ENCODE measurements around the gene ADAMTS17.

The ADAMTS17 gene

DNA sequence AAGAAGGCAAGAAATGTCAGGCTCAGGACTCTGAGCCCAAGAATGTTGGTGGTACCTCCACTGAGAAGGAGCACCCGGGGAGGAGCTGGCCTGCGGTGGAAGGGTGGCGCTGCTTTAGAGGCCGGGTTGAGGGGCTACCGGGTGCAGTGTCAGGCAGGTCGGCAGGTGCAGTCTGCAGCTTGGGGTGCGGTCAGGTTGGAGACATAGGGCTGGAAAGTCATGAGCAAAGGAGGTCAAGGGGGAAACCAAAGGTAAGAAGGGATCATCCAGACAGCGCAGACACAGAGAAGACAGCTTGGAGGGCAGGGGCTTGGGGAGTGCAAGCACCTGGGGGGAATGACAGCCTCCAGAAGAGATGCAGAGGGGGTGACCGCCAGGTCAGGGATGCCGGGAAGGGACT, 334.2 kb downstream of the ADAMTS17 start:
- no peak for DNase-seq

DNA sequence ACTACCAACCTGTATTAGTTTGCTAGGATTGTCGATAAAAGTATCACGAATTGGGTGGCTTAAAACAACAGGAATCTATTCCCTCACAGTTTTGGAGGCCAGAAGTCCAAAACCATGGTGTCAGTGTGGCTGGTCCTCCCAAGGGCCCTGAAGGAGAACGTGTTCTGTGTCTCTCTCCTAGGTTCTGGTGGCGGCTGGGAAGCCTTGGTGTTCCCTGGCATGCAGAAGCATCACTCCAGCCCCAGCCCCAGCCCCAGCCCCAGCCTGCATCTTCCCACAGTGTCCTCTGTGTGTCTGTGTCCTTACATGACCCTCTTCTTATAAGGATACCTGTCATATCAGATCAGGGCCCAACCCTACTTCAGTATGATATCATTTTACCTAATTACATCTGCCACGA, 336.1 kb downstream of the ADAMTS17 start:
- no peak for DNase-seq

DNA sequence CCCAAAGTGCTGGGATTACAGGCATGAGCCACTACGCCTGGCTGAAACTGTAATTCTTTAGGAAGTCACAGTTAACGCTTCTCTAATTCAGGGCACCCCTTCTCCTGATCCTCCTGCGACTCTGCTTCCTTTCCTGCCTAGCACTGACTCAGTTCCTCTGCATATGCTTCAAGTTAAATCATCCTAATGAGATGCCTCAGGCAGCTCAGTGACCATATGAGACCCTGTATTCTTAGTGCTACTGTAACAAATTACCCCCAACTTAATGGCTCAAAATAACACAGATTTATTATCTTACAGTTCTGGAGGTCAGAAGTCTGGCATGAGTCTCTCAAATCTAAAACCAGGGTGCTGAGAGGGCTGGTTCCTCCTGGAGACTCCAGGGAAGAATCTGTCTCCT, 336.8 kb downstream of the ADAMTS17 start:
- no peak for DNase-seq

DNA sequence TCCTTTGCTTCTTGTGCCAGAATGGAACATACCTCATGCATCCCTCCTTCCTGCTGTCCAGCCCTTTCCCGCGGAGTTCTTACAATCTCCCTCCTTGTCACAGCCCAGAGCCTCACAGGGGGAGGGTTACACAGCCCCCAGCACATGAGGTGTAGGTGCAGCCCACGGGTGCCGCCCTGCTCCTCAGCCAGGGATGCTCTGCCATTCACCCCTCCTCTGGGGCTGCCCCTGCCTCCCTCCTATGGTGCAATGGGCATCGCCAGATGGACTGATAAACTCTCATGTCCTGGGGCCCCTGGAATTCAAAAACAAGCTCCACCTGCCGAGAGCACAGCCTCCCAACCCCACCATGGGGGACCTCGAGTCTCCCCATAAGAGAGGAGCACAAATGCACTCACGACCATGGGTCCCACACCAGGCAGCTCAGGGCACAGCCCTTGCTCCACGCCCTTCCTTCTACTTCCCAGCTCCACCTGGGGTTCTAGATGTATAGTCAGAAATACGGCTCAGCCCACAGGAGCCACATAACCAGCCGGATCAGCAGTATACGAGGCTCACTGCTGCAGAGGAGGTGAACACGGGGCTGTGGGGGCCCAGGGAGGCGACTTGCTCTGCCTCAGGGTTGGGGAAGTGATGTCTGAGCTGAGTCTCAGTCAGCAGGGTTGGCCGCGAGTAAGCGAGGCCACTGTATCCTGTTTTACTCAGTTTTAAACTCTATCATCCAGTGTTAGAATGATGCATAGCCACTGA, 338.8 kb downstream of the ADAMTS17 start:
- no peak for DNase-seq

DNA sequence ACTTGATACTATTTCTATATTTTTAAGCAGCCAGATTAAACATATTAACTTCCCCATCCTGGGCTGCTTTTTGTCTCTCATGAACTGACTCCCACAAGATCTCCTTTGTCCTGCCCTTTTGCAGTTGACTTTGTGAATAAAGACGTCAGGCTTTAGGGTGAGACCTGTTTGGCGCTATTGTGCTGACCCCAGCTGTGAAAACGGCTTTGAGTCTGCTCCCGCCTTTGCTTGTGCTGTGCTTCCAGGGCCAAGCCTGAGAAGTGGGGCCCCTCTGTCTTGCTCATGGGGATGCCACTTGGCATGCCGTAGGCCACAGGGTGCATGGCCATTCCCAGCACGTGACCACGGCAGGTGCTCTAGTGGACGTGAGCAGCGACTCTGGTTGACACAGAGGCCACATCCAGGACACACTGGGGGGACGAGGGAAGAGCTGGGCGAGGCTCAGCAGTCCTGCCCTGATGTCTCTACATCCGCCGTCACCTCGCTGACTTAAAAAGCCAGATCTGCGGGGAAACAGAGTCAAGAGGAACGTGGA, 339.6 kb downstream of the ADAMTS17 start:
- no peak for DNase-seq

DNA sequence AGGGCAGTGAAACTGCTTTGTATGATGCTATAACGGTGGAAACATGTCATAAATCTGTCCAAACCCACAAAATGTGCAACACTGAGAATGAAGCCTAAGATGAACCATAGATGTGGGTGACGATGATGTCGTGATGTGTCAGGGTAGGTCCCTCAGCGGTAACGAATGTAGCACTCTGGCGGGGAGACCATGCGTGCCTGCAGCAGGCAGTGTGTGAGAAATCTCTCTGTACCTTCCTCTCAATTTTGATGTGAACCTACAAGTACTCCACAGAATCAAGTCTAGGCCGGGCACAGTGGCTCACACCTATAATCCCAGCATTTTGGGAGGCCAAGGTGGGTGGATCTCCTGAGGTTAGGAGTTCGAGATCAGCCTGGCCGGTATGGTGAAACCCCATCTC, 340.4 kb downstream of the ADAMTS17 start:
- DNase-seq = no peak

DNA sequence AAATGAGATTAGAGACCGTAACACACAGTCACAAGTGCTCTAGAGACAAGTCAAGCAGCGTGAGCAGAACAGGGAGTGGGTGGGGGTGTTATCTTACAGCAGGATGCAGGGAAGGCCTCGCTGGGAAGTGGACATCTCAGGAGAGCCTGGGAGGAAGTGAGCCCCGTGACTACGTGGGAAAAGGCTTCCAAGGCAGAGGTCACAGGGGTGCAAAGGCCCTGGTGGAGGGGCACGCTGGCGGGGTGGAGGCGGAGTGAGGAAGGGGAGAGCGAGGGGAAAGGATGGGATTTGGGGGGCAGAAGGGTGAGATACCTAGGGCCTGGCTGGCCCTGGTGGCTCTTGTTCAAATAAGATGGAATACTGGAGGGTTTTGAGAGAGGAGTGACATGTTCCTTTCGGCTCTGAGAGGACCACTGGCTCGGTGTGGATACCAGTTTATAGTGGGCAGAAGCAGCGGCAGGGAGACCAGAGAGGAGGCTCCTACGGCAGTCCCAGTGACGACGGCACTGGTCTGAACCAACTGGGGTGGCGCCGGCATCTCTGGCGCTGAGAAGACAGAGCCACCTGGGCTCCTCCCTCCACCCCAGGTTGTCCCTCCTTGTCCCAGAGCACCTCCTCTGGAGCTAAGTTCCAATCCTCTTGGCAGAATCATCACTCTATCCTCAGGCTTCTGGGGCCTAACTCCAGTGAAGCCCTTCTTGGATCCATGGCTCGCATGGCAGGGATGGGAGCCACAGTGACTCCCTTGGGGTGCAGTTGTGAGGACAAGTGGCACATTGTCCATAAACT, 342.3 kb downstream of the ADAMTS17 start:
- DNase-seq = no peak

DNA sequence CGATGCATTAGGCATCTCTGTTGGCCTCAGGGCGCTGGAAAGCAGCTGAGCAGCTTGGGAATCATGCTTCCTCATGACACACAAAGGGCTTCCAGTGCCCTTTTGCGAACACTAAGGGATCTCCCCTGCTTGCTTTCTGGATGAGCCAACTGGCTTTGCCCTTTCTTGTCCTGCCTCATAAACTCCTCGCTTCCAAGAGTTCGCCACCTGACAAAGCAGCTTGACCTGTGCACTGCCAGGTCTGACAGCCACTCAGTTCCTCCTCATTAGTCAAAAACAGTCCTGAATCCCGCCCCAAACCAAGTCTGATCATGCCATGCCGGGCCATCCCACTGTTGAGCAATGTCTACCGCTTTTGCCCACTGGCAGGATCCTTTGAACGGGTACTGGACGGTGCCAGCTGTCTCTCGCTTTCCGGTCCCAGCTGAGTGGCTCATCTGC, 343.1 kb downstream of the ADAMTS17 start:
- DNase-seq = no peak

DNA sequence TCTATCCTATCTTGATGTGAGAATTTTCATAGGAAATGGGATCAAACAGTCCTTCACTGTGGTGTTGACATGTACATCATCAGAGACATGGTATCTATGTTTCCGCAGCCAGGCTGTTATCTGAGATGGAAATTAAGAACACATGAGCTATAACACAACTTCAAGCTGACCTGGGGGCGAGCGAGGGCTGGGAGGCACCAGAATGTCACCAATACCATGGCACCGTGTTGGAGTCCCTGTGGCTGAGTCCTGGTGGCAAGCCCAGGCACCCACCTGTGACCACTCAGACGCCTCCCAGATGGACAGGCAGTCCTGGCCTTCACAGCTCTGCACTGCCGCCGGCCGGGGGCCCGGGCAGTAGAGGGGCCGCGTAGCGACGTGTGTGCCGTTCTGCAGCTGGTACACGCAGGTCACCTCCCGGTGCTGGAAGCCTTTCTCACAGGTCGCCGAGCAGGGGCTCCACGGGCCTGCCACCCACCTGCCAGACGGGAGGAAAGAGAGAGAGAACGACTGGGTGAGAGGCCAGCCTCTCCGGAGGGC, 344.6 kb downstream of the ADAMTS17 start:
- no peak for DNase-seq

DNA sequence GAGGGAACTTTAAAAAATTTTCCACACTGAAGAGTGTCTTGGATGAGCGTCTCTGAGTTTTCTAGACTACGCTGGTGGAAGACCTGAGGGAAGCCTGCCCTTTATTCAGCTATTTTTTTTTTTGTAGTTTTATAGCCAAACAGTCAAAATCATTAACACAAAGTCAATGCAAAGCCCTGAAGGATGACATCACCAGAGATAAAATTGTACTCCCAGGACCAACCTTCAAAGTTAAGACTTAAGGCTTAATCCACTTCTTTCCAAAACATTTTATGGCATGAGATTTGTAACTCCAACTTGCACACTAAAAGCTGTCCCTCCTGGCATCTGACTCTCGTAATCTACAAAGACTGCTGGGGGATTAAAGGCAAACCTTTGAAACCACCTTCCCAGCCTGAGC, 345.1 kb downstream of the ADAMTS17 start:
- no peak for DNase-seq

DNA sequence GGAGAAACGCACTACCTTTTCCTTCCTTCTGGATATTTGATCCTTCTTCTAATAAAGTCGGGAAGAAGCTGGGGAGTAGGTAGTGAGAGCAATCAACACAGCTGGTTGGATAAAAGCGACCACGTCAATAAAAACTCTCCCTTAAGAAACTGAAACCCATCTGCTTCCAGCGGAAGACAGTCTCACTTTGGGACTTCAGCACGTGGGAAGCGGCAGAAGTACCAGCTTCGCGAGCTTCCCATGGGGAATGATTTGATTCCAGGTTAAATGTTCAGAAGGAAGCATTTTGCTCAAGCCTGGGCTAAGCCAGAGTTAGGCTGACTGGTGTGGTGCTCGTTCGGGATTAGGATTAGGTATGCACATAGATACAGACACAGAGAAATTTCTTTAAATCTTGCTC, 346.2 kb downstream of the ADAMTS17 start:
- no peak for DNase-seq

DNA sequence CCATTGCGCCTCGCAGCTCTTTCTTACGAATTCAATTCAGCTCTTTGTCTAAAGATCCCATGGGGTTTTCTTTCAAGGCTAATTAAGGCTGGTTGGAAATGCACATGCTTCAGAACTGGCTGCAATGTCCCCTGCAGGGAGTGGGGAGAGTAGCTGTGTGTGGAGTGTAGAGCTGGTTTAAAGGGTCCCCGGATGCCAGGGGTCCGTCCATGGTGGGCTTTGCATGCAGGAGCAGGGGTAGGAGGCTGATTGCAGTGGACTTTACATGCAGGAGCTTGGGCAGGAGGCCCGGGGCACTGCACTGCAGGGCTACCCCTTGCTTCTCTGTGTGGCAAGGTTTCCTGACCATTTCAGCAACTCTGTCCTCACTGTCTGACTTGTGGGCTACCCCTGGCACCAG, 346.9 kb downstream of the ADAMTS17 start:
- DNase-seq = no peak

DNA sequence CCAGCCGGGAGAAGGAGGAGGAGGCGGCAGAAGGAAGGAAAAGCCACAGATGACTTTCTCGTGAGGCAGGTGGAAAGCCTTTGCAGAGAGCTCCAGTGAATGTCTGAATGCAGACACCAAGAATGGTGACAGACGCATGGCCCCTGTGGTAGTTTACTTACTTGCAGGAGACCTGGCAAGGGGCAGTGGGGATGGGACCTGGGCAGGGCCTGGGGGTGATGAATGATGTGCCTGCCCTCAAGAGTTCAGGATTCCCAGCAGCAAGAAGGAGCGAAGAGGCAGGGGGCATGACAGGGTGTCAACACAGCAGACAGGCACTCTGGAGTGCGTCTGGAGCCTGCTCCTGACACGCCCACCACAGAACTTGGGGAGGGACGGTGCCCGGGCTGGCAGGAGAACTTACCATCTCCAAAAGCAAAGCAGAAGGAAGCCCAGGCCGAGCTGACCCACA, 348.1 kb downstream of the ADAMTS17 start:
- DNase-seq = no peak

DNA sequence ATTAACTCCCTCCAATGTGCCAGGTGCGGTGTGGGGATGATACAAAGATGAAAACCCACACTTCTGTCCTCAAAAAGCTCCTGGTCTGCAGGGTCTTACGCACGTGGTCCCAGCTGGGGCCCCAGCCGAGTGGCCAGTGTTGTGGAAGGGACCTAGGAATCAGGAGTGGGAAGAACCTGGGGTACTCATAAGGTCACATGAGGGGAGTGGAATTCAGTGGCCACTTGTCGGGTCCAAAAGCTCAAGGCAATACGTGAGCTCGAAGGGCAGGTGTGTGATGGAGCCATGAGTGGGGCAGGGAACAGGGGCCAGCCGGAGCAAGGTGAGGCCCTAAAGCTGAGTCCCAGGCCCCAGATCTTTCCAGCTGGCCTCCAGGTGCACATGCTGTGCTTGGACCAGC, 348.5 kb downstream of the ADAMTS17 start:
- no peak for DNase-seq

DNA sequence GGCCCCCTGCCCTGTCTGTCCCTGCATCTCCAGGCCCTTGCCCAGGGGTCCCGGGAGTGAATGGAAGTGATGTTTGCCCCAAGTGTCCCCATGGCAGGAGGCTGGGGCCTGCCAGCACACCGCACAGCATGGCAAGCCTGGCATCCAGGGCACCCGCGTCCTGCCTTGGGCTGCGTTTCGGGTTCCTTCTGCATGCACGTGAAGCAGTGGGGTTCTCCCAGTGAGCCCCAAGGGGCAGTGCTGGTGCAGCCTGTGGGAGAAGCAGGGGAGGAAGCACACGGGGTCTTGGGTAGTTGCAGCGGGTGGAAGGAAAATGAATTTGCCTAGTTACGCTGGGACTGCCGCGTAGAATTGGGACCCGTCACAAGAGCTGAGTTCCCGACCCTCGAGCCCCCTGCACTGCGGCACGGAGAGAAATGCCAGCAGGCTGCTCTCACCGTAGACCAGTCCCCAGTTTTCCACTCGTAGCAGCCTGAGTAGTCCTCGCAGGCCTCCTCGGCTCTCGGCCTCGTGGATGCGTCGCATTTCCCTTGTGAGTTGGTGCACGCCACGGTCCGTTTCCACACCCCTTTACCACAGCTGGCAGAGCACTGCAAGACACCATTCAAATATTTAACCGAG, 349.1 kb downstream of the ADAMTS17 start:
- DNase-seq = no peak

DNA sequence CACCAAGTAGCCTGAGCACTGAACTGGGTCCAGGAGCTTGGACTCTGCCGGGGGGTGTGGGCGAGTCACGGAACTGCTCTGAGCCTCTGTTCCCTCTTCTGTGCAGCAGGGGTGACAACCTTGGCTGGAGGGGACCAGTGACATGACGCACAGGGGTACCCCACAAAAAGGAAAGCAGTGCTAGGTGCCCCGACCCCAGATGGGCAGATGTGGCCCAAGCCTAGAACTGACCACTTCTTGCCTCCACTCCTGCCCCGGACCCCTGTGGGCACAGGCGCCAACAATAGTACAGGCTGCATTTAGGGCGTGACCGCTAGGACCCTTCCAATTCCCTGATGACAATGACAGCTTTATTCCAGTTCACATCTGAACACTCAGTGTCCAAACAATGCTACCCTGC, 352.7 kb downstream of the ADAMTS17 start:
- DNase-seq = no peak

DNA sequence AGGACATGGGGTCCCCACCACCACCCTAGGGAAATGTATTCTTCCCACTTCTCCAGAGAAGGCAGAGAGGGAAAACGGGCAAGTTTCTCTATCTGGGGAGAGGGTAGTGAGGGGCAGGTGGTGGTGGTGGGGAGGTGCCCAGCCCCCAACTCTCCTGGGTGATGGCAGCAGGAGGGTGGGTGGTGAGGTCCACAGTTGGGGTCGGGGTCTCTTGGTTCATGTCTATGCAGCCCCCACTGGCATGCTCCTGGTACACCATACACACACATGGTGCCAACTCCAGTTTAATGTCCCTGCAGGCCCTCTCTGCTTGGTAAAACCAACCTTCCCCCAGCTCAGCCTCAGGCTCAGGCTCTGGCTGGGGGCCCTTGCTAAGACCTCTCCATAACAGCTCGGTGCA, 354.1 kb downstream of the ADAMTS17 start:
- DNase-seq = no peak

DNA sequence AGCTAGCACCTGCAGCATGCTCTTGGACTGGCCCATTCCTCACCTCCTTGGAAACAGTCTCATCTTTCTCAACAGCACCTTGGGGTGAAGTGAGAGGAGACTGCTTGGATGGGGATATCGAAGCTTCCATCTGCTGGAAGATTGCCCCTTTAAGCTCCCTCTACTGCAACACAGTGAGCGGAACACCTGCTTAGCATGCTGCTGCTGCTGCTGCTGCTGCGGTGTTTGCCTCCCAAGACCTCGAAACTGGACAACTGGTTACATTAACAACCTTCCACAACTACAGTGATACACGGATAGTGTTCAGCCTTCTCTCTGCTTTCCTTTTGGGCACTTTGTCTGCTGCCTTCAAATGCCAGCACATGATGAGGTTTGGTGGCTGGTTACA, 354.7 kb downstream of the ADAMTS17 start:
- DNase-seq = no peak

DNA sequence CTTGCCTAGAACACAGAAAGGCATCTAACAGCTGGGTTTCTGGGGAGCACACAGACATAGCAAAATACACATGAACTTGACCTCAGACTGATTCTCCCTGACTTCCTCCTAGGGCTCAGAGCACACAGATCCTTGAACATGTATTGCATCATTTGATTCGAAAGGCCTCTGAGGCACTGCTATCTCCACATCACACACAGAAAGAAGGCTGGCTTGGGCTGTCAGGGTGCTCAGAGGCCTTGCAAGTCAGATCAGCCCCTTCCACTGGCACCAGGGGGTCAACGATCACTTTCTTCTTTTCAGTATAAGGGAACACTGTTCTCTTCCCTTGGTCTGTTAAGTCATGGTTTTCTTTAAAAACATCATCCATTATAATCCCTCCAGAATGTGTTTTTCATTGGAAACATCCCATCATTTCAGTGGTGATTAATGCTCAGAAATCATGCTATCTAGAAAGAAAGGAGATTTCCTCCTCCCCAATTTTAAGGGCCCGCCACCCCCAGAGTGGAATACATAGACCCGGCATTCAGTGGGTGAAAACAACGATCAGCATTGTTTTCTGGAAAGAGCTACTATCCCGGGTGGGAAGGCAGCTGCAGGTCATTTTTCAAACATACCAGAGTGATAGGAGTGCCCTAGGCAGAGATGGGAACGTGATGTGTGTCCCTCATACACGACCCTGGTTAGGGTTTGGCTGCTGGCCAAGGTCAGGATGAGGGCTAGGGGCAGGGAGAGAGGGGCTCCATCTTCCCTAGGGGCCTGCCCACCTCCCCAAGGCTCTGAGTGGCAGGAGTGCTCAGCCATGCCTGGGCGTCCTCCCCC, 355.3 kb downstream of the ADAMTS17 start:
- no peak for DNase-seq

DNA sequence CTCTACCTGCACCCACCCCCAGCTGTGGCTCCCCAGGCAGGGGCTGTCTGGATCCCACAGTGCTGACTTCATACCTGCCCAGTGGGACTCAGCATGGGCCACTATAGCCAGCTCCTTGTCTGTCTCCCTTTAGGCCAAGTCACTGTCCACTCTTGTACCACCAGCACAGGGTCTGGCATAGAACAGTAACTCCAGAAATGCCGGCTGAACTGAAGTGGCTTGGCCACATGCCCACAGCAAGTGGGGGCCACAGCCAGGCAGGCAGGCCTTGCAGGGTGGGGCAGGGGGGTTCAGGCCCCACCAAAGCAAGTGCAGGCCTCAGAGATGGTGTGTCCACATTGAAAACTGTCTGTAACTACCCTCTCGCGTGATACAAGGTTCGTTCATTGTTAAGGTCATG, 355.9 kb downstream of the ADAMTS17 start:
- no peak for DNase-seq

DNA sequence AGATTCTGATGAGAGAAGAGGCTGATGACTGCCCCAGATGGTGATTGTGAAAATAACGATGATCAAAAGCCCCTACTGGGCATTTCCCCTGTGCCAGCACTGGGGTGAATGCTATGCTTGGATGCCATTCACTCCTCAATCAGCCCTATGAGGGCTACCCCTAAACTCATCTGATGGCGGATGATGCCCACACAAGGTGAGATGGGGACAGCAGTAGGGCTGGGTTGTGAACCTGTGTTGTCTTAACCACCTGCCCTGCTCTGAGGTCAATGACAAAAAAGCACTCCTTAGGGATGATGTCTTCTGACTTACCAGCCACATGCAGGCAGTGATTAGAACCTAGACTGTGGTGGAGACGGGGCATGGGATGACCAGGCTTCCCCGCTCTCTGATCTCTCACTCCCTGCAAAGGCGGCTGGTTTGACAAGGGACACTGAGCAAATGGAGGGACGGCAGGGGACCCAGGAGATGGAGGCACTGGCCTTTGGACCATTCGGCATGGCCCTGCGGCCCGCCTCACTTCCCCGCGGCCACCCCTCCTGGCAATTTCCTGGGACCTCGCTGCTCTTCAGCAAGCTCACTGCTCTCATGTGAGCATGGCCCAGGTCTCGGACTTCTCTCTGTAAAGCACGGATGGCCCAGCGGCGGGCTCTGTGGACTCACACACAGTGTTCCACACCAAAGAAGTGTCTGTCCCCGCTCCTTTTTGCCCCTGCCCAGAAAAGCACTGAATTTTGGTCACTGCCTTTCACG, 357.1 kb downstream of the ADAMTS17 start:
- DNase-seq = no peak

DNA sequence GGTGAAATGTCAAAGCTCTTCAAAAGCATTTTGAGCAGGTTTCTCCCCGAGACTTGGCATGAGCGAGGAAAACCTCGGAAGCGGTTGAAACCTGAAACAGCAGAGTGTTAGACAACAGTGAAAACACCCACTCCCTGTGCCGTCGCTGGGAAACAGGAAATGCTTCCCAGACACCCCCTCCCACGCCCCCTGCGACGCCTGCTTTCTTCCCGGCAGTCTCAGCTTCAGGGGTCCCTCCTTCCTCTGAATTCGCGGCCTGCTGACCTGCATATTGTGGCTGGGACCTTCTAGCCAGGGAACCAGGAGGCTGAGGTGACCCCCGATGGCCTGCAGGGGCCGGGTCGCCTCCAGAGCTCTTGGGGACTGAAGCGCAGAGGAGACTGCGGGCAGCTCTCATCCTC, 357.9 kb downstream of the ADAMTS17 start:
- no peak for DNase-seq
